GM21786 (cell line): ENCODE results near the gene FA2H.
"Not testable (repeated sequence)": the region's sequence is repeated elsewhere in the genome, so short reads cannot be mapped to it uniquely, and the experiment has no call there.

Experiments used
- ATAC-seq: cut with Tn5 transposase; IDR thresholded peaks from one replicate; pipeline ENCODE4 v1.9.1; 2021; ENCODE audit not compliant: unreplicated experiment

The FA2H gene

GRCh38 chr16:74770831-74771526 lies 3.6 kb downstream of the FA2H start:
- no peak for ATAC-seq

- no peak for ATAC-seq
Observed at GRCh38 chr16:74769586-74770190, 4.9 kb downstream of the FA2H start.

- ATAC-seq: no peak
Observed at GRCh38 chr16:74768239-74768638, 6.4 kb downstream of the FA2H start.

GRCh38 chr16:74767749-74768148 lies 6.9 kb downstream of the FA2H start:
- ATAC-seq: no peak

GRCh38 chr16:74766729-74767128 lies 7.9 kb downstream of the FA2H start:
- ATAC-seq: no peak

GRCh38 chr16:74764184-74764583 lies 10.4 kb downstream of the FA2H start:
- ATAC-seq: not testable (repeated sequence)

- ATAC-seq: no peak
Observed at GRCh38 chr16:74761665-74762064, 13.0 kb downstream of the FA2H start.

- peak; percentile 43 for ATAC-seq
Observed at GRCh38 chr16:74760007-74760767, 14.4 kb downstream of the FA2H start.

- no peak for ATAC-seq
Observed at GRCh38 chr16:74759564-74759963, 15.1 kb downstream of the FA2H start.

GRCh38 chr16:74758801-74759200 lies 15.8 kb downstream of the FA2H start:
- no peak for ATAC-seq

GRCh38 chr16:74757349-74757748 lies 17.3 kb downstream of the FA2H start:
- ATAC-seq: no peak

GRCh38 chr16:74756203-74756602 lies 18.4 kb downstream of the FA2H start:
- no peak for ATAC-seq

- ATAC-seq: no peak
Observed at GRCh38 chr16:74753180-74753579, 21.4 kb downstream of the FA2H start.

GRCh38 chr16:74752756-74753155 lies 21.9 kb downstream of the FA2H start:
- ATAC-seq: no peak

GRCh38 chr16:74752258-74752657 lies 22.4 kb downstream of the FA2H start:
- no peak for ATAC-seq

GRCh38 chr16:74751658-74752057 lies 23.0 kb downstream of the FA2H start:
- ATAC-seq: no peak

- ATAC-seq: no peak
Observed at GRCh38 chr16:74749291-74750055, 25.1 kb downstream of the FA2H start.

- ATAC-seq: no peak
Observed at GRCh38 chr16:74748616-74749026, 26.0 kb downstream of the FA2H start.

GRCh38 chr16:74747716-74748615 lies 26.7 kb downstream of the FA2H start:
- ATAC-seq: no peak

- ATAC-seq: no peak
Observed at GRCh38 chr16:74745926-74746325, 28.7 kb downstream of the FA2H start.
